Measurements from ENCODE around the gene NVL. TPM values are rescaled to one million over a fixed set of nuclear protein-coding genes. Genes with fewer than 3 reads are reported as not detected.

The NVL gene
- 21.9 TPM for total RNA-seq (2021; ENCODE audit: unreplicated experiment)
- 9.9 and 16.0 TPM in 2 replicates for polyA plus RNA-seq (2012)
- Bru-seq, nascent RNA, result percentile 70 among the genes with signal in this experiment
- BruChase-seq, experiment 1, labeled RNA remaining after a 6-hour chase, result percentile 61 among the genes with signal in this experiment
- percentile 62 among the genes with signal in this experiment for BruChase-seq, experiment 2, labeled RNA remaining after a 2-hour chase
- long read RNA-seq, transcript NVL-201 (23 exons, 3,123 nt), result major isoform, 13 of 36 reads
- long read RNA-seq, partial matches to known transcripts, result 7 of 36 reads
- long read RNA-seq, other reads (novel, unspliced or antisense), result 13 of 36 reads

GRCh38 chr1:224329842-224330753 is at the start of gene NVL:
TSS of gene NVL (minus strand) at chr1:224330172. CDS start at chr1:224330127, 45 bp downstream.
- ATAC-seq (peak; percentile 89), DNase-seq (ENCODE audit: low read depth, low spot score) (peak; percentile 86)
- peak within 1 kb of the TSS; percentile 82 for H3K27ac ChIP-seq (ENCODE audit: low read depth, low read length)
- H3K9me3 ChIP-seq (ENCODE audit: control insufficient read depth in 1 of 2, insufficient read depth in 1 of 2, low read depth in 1 of 2, low read length in 2 of 2), result no peaks in the 10 kb centered on the region
- BruUV-seq (replicated peaks), result no TSS peak
- peaks cover 12 to 16% of the 10 kb centered on the region in 2 experiments for H3K4me1 ChIP-seq (ENCODE audit: control insufficient read depth in 1 of 2, insufficient read depth in 2 of 2, low read length in 2 of 2)
- no peaks in the 10 kb centered on the region for H3K27me3 ChIP-seq (ENCODE audit: insufficient read depth, low read length)
- H3K9ac ChIP-seq (ENCODE audit: low read length), result peak within 1 kb of the TSS; percentile 84
- ChIA-PET POLR2A (no interaction called here), CTCF (interaction anchor here (1.4 kb wide), 1 partner anchor 214 kb away, joined by 15 read pairs; no protein-coding TSS in a partner anchor), RAD21 (ENCODE audit: low non-redundant PET in 1 of 2, low total read pairs in 2 of 2, uncharacterized antibody in 2 of 2, unreplicated experiment in 2 of 2) (interaction anchor here in 1 of 2 experiments (0.7 kb wide), 1 partner anchor 147 kb away, joined by 3 read pairs; the partner anchor contains the start of gene DEGS1)
- no peaks in the 10 kb centered on the region for H4K20me1 ChIP-seq (ENCODE audit: insufficient read depth)
- no peaks in the 10 kb centered on the region for H3K9me2 ChIP-seq (ENCODE audit: insufficient read depth)
- intact Hi-C loops (cut with micrococcal nuclease), result loop anchor here (10.0 kb wide), 1 partner anchor 515 kb away; no protein-coding TSS in a partner anchor
- H3K4me2 ChIP-seq (ENCODE audit: low read length), result peak within 1 kb of the TSS; percentile 92
- H3K79me2 ChIP-seq (ENCODE audit: insufficient read depth, low read length), result peaks cover 46% of the 10 kb centered on the region
- H3K4me3 ChIP-seq (replicated peaks in 1 of 2; ENCODE audit: low read depth in 1 of 2, low read length in 2 of 2), result peak within 1 kb of the TSS; percentile 93 to 99
- TF ChIP-seq EGR1 (IDR thresholded peaks at IDR 0.05; ENCODE audit: low read depth) (0 out of 2 replicates have a peak, but pooled peaks have one; percentile 1), ZFX (IDR thresholded peaks at IDR 0.05) (peak; percentile 36; the same call in 1 of the 2 replicates), POLR2A (IDR thresholded peaks at IDR 0.05; ENCODE audit: borderline replicate concordance, extremely low read depth, insufficient read depth, insufficient read length) (peak; percentile 15), POLR2AphosphoS5 (IDR thresholded peaks at IDR 0.05; ENCODE audit: low read depth, low read length) (peak; percentile 74), CEBPB (IDR thresholded peaks at IDR 0.05; ENCODE audit: low read depth) (no peak), ELF1 (IDR thresholded peaks at IDR 0.05; ENCODE audit: borderline replicate concordance, low read depth) (no peak), RAD21 (IDR thresholded peaks at IDR 0.05; ENCODE audit: low read depth) (peak; percentile 31; the same call in 1 of the 2 replicates), CBX3 (IDR thresholded peaks at IDR 0.05; ENCODE audit: low read depth) (0 out of 2 replicates have a peak, but pooled peaks have one; percentile 49), ZBTB33 (IDR thresholded peaks at IDR 0.05; ENCODE audit: extremely low read depth, insufficient replicate concordance, low read length) (no peak), MAX (IDR thresholded peaks at IDR 0.05) (peak; percentile 89), EZH2phosphoT487 (IDR thresholded peaks at IDR 0.05; ENCODE audit: borderline replicate concordance) (no peak), SP1 (IDR thresholded peaks at IDR 0.05; ENCODE audit: low read depth) (peak; percentile 73), SIN3A (IDR thresholded peaks at IDR 0.05; ENCODE audit: low read depth) (peak; percentile 74), YY1 (IDR thresholded peaks at IDR 0.05; ENCODE audit: extremely low read depth, insufficient replicate concordance, low read depth, low read length) (peak; percentile 57)
- H2AFZ ChIP-seq (ENCODE audit: low read depth, low read length, poor library complexity, severe bottlenecking), result peak within 1 kb of the TSS; percentile 97
- H3K36me3 ChIP-seq (ENCODE audit: control insufficient read depth in 1 of 2, insufficient read depth in 2 of 2, low read length in 2 of 2), result no peaks in the 10 kb centered on the region; a peak in 1 of 4 replicates

Data from HCT116 (cell line).